Astrocyte of the cerebellum (primary cell): ENCODE measurements around the gene JARID2.

ENCODE experiments used
- DNase-seq: peaks from one replicate; pipeline ENCODE4 v3.0.0-alpha.2; 2011; ENCODE audit warnings: low read depth
- H3K4me3 ChIP-seq: 2 replicates; pipeline ENCODE4 v1.5.1; 2011; ENCODE audit warnings: mild to moderate bottlenecking, low read depth, low read length, moderate library complexity
- in situ Hi-C: cut with HindIII; loops from 2 replicates; pipeline ENCODE4 v1.10.0; 2017; ENCODE audit warnings: low sequenced_read_pairs
- TF ChIP-seq, protein P1 (sequence below): IDR thresholded peaks from 2 replicates; pipeline ENCODE4 v1.5.1; 2012; ENCODE audit warnings: low read length, low read depth, moderate library complexity, mild to moderate bottlenecking; ENCODE audit errors: missing control alignments

JARID2 gene

DNA sequence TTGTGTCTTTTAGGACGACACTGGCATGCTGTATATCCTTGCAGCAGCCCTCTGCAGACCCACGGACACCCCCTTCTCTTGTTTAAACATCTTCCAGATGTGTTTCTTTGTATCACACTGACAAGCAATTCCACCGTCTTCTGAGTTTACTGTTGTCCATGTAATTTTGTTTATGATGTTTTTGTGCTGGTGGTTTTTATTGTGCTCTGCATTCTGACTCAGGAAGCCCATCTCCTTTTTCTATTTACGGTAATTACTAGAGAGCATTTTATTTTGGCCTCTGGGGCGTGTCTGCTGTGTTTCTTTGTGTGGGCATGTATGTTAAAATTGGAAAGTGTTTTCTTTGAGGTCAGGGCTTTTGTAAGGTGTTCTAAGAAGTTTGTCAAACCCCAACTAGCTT lies 111.9 kb downstream of the JARID2 start:
- H3K4me3 ChIP-seq, result no peak overlapping the region
- in situ Hi-C loops, result no loop called here
- DNase-seq, result no peak
- TF ChIP-seq, protein P1, sequence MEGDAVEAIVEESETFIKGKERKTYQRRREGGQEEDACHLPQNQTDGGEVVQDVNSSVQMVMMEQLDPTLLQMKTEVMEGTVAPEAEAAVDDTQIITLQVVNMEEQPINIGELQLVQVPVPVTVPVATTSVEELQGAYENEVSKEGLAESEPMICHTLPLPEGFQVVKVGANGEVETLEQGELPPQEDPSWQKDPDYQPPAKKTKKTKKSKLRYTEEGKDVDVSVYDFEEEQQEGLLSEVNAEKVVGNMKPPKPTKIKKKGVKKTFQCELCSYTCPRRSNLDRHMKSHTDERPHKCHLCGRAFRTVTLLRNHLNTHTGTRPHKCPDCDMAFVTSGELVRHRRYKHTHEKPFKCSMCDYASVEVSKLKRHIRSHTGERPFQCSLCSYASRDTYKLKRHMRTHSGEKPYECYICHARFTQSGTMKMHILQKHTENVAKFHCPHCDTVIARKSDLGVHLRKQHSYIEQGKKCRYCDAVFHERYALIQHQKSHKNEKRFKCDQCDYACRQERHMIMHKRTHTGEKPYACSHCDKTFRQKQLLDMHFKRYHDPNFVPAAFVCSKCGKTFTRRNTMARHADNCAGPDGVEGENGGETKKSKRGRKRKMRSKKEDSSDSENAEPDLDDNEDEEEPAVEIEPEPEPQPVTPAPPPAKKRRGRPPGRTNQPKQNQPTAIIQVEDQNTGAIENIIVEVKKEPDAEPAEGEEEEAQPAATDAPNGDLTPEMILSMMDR, result no peak

DNA sequence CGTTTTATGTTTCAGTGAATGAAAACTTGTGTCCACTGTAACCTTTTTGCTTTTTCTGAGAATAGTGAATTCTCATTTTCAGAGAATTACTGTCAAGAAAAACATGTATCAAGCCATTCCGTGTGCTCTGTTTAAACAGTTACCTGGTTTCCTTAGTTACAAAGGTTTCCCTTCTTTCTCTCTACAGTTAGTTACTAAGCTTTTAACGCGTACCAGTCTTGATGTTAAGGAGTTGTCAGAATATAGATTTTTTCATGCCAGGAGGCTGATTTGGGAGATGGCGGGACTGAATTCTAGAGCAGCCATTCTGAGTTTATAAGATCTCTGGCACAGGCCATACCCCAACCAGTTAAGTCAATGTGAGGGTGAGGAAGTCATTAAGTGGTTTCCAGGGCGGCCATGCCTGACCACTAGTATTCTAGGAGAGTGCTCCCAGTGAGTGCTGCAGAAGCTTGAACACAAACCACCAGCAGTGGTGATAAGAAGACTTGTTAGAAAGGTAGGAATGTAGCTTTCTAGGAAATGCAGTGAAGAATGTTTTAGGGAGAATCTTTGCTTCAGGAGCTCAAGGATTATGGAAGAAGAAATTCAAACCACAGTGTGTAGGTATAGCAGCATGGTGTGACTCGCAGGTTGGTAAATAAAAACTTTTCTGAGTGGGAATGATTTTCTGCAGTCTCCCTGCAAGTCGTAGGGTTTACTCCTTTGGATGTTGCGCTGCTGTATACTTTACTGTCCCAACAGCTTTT lies 112.9 kb downstream of the JARID2 start:
- TF ChIP-seq, protein P1, result no peak
- in situ Hi-C loops, result no loop called here
- DNase-seq, result peak; percentile 41
- H3K4me3 ChIP-seq, result no peak overlapping the region

DNA sequence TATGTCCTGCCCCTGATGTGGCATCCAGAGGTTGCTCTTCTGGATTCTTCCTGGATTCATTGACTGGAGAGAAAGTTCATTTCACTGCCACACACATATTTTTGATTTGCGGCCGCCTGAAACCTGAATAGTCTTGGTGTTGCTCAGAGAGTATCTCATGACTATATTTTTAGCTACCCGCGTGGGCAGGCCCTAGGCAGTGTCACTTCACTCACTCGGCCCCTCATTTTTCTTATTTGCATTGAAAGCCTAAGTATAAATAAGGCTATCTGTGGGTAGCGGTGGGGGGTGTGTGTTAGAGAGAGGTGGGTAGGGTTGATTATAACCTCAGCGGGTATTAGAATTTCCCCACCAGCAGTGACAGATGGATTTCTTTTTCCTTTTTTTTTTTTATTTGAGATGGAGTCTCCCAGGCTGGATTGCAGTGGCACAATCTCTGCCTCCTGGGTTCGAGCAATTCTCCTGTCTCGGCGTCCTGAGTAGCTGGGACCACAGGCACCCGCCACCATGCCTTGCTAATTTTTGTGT lies 113.5 kb downstream of the JARID2 start:
- TF ChIP-seq, protein P1, result no peak
- no peak overlapping the region for H3K4me3 ChIP-seq
- DNase-seq, result no peak
- in situ Hi-C loops, result no loop called here

DNA sequence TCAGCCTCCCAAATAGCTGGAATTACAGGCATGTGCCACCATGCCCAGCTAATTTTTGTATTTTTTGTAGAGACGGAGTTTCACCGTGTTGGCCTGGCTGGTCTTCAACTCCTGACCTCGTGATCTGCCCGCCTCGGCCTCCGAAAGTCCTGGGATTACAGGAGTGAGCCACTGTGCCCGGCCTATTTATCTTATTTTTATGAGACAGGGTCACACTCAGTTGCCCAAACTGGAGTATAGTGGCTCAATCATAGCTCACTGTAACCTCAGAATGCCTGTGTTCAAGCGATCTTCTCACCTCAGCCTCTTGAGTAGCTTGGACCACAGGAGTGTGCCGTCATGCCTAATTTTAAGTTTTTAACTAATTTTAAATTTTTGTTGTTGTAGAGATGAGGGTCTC lies 114.4 kb downstream of the JARID2 start:
- in situ Hi-C loops, result no loop called here

DNA sequence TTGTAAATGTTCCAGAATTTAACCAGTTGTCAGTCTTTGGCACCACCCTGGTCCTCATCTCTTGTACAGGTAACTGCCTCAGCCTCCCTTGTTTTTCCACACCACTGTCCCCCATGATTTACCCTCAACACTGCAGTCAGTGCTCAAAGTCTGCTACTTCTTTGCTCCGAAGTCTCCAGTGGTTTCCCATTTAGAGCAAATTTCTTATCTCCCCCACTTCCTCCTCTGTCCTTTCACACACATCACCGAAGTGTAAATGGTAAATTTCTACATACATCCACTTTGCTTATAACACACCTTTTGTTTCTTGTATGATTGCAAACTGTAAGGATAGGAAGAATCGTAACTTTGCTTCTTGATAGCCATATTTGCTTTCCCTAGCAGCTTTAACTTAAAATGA lies 115.3 kb downstream of the JARID2 start:
- no peak overlapping the region for H3K4me3 ChIP-seq
- TF ChIP-seq, protein P1, result no peak
- in situ Hi-C loops, result no loop called here
- no peak for DNase-seq

More for the DNA sequence above, 114.4 kb downstream of the JARID2 start:
- DNase-seq, result no peak
- TF ChIP-seq, protein P1, result no peak
- H3K4me3 ChIP-seq, result no peak overlapping the region

DNA sequence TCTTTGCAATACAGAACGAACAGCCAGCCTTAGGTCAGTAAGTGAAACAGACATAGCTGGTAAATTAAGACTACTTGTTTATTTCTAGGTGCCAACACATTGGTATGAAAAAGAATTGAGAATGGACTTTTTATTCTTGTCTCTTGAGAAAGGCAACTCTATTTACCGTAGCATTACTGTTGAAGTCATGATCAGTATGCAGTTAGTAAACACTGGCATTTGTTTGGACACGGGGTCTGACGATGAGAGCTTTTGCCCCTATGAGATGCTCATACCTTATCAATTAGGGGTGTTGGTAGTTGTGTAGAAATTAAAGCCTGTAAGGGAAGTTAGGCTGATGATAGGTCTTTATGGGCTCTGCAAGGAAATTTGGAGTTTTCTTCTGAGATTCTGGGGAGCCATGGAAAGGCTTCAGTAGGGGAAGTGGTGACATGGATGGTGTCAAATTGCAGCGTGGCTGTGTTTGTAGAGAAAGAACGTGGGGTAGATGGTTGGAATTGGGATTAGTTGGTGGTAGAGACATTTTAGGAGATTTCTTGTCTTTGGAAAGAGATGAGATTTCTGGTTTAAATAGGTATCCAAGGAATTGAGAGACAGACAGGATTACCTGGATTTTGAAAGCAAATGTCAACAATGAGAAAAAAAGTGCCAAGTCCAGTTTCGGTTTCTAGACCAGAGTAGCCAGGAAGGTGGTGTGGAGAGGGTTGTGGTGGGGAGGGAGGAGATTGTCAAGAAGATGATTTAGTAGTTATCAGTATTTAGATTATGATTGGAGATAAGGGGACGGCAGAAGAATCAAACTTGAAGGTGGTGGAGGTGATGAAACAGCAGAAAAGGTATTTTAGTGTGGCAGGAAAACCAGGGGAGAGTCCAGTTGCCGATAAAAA lies 116.6 kb downstream of the JARID2 start:
- no peak for DNase-seq
- in situ Hi-C loops, result no loop called here

More for the DNA sequence above, 116.6 kb downstream of the JARID2 start:
- TF ChIP-seq, protein P1, result no peak
- H3K4me3 ChIP-seq, result no peak overlapping the region
